Hepatocyte (in vitro differentiated cells): ENCODE results near the gene POU5F1. TPM values are rescaled to one million over a fixed set of nuclear protein-coding genes. Genes with fewer than 3 reads are reported as not detected.

Experiments
- DNase-seq: peaks from one replicate; pipeline ENCODE4 v3.0.0-alpha.2; 2016; ENCODE audit warnings: low spot score
- H2AFZ ChIP-seq: fragments of 200-600 bp; sonication (generic); 2 replicates; pipeline ENCODE4 v1.6.0; 2016; ENCODE audit warnings: antibody characterized with exemption, mild to moderate bottlenecking
- H3K27ac ChIP-seq: fragments of 200-600 bp; sonication (generic); 2 replicates; pipeline ENCODE4 v1.5.1; 2016; ENCODE audit warnings: mild to moderate bottlenecking
- H3K27me3 ChIP-seq: fragments of 200-600 bp; sonication (generic); 2 replicates; pipeline ENCODE4 v1.6.1; 2016
- H3K36me3 ChIP-seq: fragments of 200-600 bp; sonication (generic); replicated peaks from 2 replicates; pipeline ENCODE4 v1.5.1; 2016; ENCODE audit warnings: low read depth; ENCODE audit not compliant: insufficient read depth
- H3K4me1 ChIP-seq: fragments of 200-600 bp; sonication (generic); 2 replicates; pipeline ENCODE4 v1.5.1; 2016; ENCODE audit warnings: mild to moderate bottlenecking, moderate library complexity; ENCODE audit not compliant: insufficient read depth
- H3K4me2 ChIP-seq: fragments of 200-600 bp; sonication (generic); 2 replicates; pipeline ENCODE4 v1.6.0; 2016
- H3K4me3 ChIP-seq: fragments of 200-600 bp; sonication (generic); 2 replicates; pipeline ENCODE4 v1.5.1; 2016; ENCODE audit warnings: mild to moderate bottlenecking
- H3K79me2 ChIP-seq: fragments of 200-600 bp; sonication (generic); 2 replicates; pipeline ENCODE4 v1.6.0; 2017; ENCODE audit warnings: mild to moderate bottlenecking
- H3K9me2 ChIP-seq: fragments of 200-600 bp; sonication (generic); replicated peaks from 2 replicates; pipeline ENCODE4 v1.6.0; 2017; ENCODE audit warnings: mild to moderate bottlenecking; ENCODE audit not compliant: insufficient read depth
- H3K9me3 ChIP-seq: fragments of 200-600 bp; sonication (generic); 2 replicates; pipeline ENCODE4 v1.5.1; 2016; ENCODE audit warnings: low read depth, mild to moderate bottlenecking
- H4K20me1 ChIP-seq: fragments of 200-600 bp; sonication (generic); 2 replicates; pipeline ENCODE4 v1.6.0; 2016; ENCODE audit warnings: mild to moderate bottlenecking; ENCODE audit not compliant: insufficient read depth, poor library complexity, severe bottlenecking
- EZH2 ChIP-seq: fragments of 200-600 bp; sonication (generic); IDR thresholded peaks from 2 replicates; pipeline ENCODE4 v1.6.1; 2016; ENCODE audit warnings: antibody characterized with exemption, mild to moderate bottlenecking, borderline replicate concordance
- EZH2phosphoT487 ChIP-seq: fragments of 200-600 bp; sonication (generic); IDR thresholded peaks from one replicate; pipeline ENCODE4 v1.6.1; 2018; ENCODE audit warnings: antibody characterized with exemption, mild to moderate bottlenecking, low read depth, moderate library complexity; ENCODE audit not compliant: unreplicated experiment, severe bottlenecking
- WGBS: methylation state at CpG from one replicate; pipeline ENCODE4 v1.1.6; 2016; ENCODE audit warnings: low lambda C conversion rate; ENCODE audit errors: missing lambda C conversion rate; 5-methylcytosine and 5-hydroxymethylcytosine counted together
- polyA plus RNA-seq: library from polyadenylated mRNA; unstranded; fragments of >200 nt; fragmentation: Nextera tagmentation; extraction: Ambion mirVana; gene quantifications from 2 replicates; pipeline ENCODE4 v1.2.1, GENCODE V29; 2016
- total RNA-seq: library from RNA; depleted of rRNA; stranded (reverse); fragments of >200 nt; gene quantifications from 2 replicates; pipeline ENCODE4 v1.2.3, GENCODE V29; 2014
- TF ChIP-seq, protein P1 (sequence below): fragments of 200-600 bp; sonication (generic); IDR thresholded peaks from 2 replicates; pipeline ENCODE4 v1.5.1; 2016; ENCODE audit warnings: antibody characterized with exemption, mild to moderate bottlenecking; ENCODE audit not compliant: poor library complexity

Gene POU5F1
- total and polyA plus RNA-seq, 2 experiments from 2014 or later = 1.1 to 1.8 TPM

GRCh38 chr6:31178143-31179041, 7.9 kb upstream of the POU5F1 start:
- TF ChIP-seq, protein P1, sequence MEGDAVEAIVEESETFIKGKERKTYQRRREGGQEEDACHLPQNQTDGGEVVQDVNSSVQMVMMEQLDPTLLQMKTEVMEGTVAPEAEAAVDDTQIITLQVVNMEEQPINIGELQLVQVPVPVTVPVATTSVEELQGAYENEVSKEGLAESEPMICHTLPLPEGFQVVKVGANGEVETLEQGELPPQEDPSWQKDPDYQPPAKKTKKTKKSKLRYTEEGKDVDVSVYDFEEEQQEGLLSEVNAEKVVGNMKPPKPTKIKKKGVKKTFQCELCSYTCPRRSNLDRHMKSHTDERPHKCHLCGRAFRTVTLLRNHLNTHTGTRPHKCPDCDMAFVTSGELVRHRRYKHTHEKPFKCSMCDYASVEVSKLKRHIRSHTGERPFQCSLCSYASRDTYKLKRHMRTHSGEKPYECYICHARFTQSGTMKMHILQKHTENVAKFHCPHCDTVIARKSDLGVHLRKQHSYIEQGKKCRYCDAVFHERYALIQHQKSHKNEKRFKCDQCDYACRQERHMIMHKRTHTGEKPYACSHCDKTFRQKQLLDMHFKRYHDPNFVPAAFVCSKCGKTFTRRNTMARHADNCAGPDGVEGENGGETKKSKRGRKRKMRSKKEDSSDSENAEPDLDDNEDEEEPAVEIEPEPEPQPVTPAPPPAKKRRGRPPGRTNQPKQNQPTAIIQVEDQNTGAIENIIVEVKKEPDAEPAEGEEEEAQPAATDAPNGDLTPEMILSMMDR = no peak
- TF ChIP-seq EZH2 (no peak), EZH2phosphoT487 (no peak)
- Histone ChIP-seq H3K27me3 (no peaks in the 10 kb centered on the region), H3K4me2 (no peak overlapping the region), H3K9me3 (no peaks in the 10 kb centered on the region), H3K9me2 (no peaks in the 10 kb centered on the region), H4K20me1 (no peaks in the 10 kb centered on the region), H3K4me3 (no peak overlapping the region), H3K27ac (no peak overlapping the region), H3K36me3 (no peaks in the 10 kb centered on the region), H3K4me1 (no peaks in the 10 kb centered on the region), H2AFZ (no peak overlapping the region), H3K79me2 (no peaks in the 10 kb centered on the region)
- WGBS = 74% methylated on average over 8 of the region's 8 CpGs
- no peak for DNase-seq

DNA sequence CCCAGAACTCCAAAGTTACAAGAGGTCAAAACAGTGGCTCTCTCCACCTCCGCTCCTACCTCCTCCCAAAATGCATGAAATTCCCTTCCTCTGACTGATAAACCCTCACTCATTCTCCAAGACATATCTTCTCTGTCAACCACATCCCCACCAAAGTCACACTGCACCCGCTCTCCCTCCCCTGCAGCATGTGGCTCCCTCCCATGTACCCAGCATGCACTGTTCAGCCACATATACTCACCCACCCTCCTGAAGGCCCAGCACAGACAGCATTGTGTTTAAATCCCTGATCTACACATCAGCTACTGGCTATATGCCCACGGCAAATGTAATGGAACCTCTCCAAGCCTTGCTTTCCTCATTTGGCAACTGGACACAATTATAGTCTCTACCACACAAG, 5.5 kb upstream of the POU5F1 start:
- H4K20me1 ChIP-seq = no peaks in the 10 kb centered on the region
- no peak overlapping the region for H3K4me3 ChIP-seq
- no peaks in the 10 kb centered on the region for H3K9me3 ChIP-seq
- DNase-seq = no peak
- H3K4me2 ChIP-seq = no peak overlapping the region
- H3K27ac ChIP-seq = no peak overlapping the region
- H3K9me2 ChIP-seq = no peaks in the 10 kb centered on the region
- no peak overlapping the region for H2AFZ ChIP-seq
- H3K36me3 ChIP-seq = no peaks in the 10 kb centered on the region
- no peak for TF ChIP-seq EZH2
- TF ChIP-seq, protein P1 = no peak
- TF ChIP-seq EZH2phosphoT487 = no peak
- WGBS = 85% methylated on average over 3 of the region's 3 CpGs
- H3K27me3 ChIP-seq = no peaks in the 10 kb centered on the region
- H3K79me2 ChIP-seq = no peaks in the 10 kb centered on the region
- no peaks in the 10 kb centered on the region for H3K4me1 ChIP-seq

DNA sequence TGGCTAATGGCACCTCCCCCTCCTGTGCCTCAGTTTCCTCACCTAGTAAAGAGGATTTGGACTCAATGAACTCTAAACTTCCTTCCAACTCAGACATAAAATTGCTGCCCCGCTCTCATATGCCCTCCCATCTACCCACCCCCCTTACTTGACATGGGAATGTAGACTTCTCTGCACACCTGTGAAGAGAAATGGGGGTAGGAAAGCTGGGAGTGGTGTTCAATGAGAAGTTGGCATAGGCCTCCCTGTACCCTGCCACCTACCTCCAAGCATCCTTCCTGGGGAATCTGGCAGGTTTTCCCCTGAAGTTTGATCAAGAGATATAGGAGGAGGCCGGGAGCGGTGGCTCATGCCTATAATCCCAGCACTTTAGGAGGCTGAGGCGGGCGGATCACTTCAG, 3.9 kb upstream of the POU5F1 start:
- no peaks in the 10 kb centered on the region for H4K20me1 ChIP-seq
- no peaks in the 10 kb centered on the region for H3K9me2 ChIP-seq
- no peak overlapping the region for H3K27ac ChIP-seq
- no peaks in the 10 kb centered on the region for H3K27me3 ChIP-seq
- DNase-seq = no peak
- no peaks in the 10 kb centered on the region for H3K36me3 ChIP-seq
- TF ChIP-seq, protein P1 = no peak
- no peak overlapping the region for H3K4me2 ChIP-seq
- no peak overlapping the region for H3K4me3 ChIP-seq
- 93% methylated on average over 5 of the region's 5 CpGs for WGBS
- H3K9me3 ChIP-seq = no peaks in the 10 kb centered on the region
- H2AFZ ChIP-seq = no peak overlapping the region
- H3K4me1 ChIP-seq = no peaks in the 10 kb centered on the region
- H3K79me2 ChIP-seq = no peaks in the 10 kb centered on the region
